NOMO-1 treated with DMSO at 0.1 percent for 48 hours (cell line): ENCODE measurements around the gene MALAT1.
"Not testable (repeated sequence)": the region's sequence is repeated elsewhere in the genome, so short reads cannot be mapped to it uniquely, and the experiment has no call there.

Experiments used
- DNase-seq: peaks from one replicate; lab custom pipeline; 2025; ENCODE audit not compliant: unreplicated experiment; lab: John Stamatoyannopoulos, UW

Gene MALAT1

GRCh38 chr11:65497141-65498041 is 1.5 kb upstream of the MALAT1 start:
- DNase-seq, result peak; percentile 98

GRCh38 chr11:65498042-65498726 is 661 bp upstream of the MALAT1 start:
- peak; percentile 67 for DNase-seq

DNA sequence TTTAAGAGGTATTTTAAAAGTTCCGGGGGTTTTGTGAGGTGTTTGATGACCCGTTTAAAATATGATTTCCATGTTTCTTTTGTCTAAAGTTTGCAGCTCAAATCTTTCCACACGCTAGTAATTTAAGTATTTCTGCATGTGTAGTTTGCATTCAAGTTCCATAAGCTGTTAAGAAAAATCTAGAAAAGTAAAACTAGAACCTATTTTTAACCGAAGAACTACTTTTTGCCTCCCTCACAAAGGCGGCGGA is 193 bp upstream of the MALAT1 start:
- DNase-seq, result no peak

DNA sequence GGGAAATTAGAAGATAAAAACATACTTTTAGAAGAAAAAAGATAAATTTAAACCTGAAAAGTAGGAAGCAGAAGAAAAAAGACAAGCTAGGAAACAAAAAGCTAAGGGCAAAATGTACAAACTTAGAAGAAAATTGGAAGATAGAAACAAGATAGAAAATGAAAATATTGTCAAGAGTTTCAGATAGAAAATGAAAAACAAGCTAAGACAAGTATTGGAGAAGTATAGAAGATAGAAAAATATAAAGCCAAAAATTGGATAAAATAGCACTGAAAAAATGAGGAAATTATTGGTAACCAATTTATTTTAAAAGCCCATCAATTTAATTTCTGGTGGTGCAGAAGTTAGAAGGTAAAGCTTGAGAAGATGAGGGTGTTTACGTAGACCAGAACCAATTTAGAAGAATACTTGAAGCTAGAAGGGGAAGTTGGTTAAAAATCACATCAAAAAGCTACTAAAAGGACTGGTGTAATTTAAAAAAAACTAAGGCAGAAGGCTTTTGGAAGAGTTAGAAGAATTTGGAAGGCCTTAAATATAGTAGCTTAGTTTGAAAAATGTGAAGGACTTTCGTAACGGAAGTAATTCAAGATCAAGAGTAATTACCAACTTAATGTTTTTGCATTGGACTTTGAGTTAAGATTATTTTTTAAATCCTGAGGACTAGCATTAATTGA is 1.0 kb downstream of the MALAT1 start:
- peak; percentile 45 for DNase-seq

DNA sequence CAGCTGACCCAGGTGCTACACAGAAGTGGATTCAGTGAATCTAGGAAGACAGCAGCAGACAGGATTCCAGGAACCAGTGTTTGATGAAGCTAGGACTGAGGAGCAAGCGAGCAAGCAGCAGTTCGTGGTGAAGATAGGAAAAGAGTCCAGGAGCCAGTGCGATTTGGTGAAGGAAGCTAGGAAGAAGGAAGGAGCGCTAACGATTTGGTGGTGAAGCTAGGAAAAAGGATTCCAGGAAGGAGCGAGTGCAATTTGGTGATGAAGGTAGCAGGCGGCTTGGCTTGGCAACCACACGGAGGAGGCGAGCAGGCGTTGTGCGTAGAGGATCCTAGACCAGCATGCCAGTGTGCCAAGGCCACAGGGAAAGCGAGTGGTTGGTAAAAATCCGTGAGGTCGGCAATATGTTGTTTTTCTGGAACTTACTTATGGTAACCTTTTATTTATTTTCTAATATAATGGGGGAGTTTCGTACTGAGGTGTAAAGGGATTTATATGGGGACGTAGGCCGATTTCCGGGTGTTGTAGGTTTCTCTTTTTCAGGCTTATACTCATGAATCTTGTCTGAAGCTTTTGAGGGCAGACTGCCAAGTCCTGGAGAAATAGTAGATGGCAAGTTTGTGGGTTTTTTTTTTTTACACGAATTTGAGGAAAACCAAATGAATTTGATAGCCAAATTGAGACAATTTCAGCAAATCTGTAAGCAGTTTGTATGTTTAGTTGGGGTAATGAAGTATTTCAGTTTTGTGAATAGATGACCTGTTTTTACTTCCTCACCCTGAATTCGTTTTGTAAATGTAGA is 1.7 kb downstream of the MALAT1 start:
- DNase-seq, result peak; percentile 51

DNA sequence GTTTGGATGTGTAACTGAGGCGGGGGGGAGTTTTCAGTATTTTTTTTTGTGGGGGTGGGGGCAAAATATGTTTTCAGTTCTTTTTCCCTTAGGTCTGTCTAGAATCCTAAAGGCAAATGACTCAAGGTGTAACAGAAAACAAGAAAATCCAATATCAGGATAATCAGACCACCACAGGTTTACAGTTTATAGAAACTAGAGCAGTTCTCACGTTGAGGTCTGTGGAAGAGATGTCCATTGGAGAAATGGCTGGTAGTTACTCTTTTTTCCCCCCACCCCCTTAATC is 2.3 kb downstream of the MALAT1 start:
- no peak for DNase-seq

GRCh38 chr11:65501472-65502273 is 2.8 kb downstream of the MALAT1 start:
- DNase-seq, result peak; percentile 26

- DNase-seq, result no peak
These were observed 3.4 kb downstream of the MALAT1 start for GRCh38 chr11:65502274-65502554.

- no peak for DNase-seq
These were observed 3.9 kb downstream of the MALAT1 start for GRCh38 chr11:65502555-65503367.

DNA sequence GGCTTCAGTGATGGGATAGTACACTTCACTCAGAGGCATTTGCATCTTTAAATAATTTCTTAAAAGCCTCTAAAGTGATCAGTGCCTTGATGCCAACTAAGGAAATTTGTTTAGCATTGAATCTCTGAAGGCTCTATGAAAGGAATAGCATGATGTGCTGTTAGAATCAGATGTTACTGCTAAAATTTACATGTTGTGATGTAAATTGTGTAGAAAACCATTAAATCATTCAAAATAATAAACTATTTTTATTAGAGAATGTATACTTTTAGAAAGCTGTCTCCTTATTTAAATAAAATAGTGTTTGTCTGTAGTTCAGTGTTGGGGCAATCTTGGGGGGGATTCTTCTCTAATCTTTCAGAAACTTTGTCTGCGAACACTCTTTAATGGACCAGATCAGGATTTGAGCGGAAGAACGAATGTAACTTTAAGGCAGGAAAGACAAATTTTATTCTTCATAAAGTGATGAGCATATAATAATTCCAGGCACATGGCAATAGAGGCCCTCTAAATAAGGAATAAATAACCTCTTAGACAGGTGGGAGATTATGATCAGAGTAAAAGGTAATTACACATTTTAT is 4.6 kb downstream of the MALAT1 start:
- no peak for DNase-seq

DNA sequence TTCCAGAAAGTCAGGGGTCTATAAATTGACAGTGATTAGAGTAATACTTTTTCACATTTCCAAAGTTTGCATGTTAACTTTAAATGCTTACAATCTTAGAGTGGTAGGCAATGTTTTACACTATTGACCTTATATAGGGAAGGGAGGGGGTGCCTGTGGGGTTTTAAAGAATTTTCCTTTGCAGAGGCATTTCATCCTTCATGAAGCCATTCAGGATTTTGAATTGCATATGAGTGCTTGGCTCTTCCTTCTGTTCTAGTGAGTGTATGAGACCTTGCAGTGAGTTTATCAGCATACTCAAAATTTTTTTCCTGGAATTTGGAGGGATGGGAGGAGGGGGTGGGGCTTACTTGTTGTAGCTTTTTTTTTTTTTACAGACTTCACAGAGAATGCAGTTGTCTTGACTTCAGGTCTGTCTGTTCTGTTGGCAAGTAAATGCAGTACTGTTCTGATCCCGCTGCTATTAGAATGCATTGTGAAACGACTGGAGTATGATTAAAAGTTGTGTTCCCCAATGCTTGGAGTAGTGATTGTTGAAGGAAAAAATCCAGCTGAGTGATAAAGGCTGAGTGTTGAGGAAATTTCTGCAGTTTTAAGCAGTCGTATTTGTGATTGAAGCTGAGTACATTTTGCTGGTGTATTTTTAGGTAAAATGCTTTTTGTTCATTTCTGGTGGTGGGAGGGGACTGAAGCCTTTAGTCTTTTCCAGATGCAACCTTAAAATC is 5.3 kb downstream of the MALAT1 start:
- peak; percentile 22 for DNase-seq

DNA sequence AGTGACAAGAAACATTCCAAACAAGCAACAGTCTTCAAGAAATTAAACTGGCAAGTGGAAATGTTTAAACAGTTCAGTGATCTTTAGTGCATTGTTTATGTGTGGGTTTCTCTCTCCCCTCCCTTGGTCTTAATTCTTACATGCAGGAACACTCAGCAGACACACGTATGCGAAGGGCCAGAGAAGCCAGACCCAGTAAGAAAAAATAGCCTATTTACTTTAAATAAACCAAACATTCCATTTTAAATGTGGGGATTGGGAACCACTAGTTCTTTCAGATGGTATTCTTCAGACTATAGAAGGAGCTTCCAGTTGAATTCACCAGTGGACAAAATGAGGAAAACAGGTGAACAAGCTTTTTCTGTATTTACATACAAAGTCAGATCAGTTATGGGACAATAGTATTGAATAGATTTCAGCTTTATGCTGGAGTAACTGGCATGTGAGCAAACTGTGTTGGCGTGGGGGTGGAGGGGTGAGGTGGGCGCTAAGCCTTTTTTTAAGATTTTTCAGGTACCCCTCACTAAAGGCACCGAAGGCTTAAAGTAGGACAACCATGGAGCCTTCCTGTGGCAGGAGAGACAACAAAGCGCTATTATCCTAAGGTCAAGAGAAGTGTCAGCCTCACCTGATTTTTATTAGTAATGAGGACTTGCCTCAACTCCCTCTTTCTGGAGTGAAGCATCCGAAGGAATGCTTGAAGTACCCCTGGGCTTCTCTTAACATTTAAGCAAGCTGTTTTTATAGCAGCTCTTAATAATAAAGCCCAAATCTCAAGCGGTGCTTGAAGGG is 6.0 kb downstream of the MALAT1 start:
- DNase-seq, result no peak

- no peak for DNase-seq
These were observed 6.8 kb downstream of the MALAT1 start for GRCh38 chr11:65505466-65506289.

- peak; percentile 52 for DNase-seq
These were observed 7.5 kb downstream of the MALAT1 start for GRCh38 chr11:65506290-65506771.

DNA sequence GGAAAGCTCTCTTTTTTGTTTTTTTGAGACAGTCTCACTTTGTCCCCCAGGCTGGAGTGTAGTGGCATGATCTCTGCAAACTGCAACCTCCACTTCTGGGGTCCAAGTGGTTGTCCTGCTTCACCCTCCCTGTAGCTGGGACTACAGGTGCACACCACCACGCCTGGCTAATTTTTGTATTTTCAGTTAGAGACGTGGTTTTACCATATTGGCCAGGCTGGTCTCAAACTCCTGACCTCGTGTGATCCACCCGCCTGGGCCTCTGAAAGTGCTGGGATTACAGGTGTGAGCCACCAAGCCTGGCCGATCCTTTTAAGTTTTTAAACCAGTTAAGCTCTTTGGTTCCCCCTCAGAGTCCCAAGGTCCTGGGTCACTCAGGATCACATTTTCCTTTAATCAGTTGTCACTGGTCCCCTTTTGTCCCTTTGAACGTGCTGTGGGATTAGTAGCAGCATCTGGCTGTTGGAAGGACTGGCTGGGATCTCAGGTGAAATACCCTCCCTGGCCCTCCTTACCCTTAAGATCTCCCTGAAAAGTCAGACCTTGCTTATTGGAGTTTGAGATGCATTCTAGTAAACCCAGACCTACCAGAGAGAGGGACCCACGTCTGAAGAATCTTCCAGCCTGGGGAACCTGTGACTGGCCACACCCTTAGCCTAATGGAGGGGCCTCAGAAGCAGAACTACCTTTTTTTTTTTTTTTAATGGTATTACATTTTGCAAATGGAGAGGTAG is 8.1 kb downstream of the MALAT1 start:
- no peak for DNase-seq

- DNase-seq, result not testable (repeated sequence)
These were observed 13.5 kb downstream of the MALAT1 start for GRCh38 chr11:65512311-65512710.
